ENCODE results near the gene ATXN3L. TPM values are rescaled to one million over a fixed set of nuclear protein-coding genes. Genes with fewer than 3 reads are reported as not detected.

The ATXN3L gene
- total and polyA plus RNA-seq, 4 donors, result not detected

DNA sequence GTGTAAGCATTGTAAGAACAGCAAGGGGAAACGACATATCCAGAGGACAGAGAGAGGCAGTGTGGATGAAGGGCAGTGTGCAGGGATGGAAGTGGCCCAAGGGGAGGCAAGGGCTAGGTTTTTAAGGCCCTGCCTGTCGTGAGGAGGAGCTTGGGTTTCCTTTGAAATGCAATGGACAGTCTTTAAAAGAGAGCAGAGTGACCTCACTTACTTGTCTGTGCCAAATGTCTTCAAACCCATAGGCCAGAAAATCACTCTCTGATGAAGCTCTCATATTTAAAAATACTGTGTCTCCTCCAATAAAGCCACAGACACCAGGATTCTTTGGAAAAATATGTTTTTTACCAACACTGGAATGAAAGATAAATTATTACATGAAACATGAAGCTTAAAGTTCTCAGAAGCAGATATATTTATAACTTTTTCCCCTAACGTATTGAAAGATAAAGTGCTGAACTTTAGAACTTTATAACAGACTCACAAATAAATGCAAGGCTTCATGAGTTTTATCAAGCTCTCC is 19.2 kb upstream of the ATXN3L start (continued):
- no peak for TF ChIP-seq NR2F2 (IDR thresholded peaks at IDR 0.05)
- TF ChIP-seq, protein P1, sequence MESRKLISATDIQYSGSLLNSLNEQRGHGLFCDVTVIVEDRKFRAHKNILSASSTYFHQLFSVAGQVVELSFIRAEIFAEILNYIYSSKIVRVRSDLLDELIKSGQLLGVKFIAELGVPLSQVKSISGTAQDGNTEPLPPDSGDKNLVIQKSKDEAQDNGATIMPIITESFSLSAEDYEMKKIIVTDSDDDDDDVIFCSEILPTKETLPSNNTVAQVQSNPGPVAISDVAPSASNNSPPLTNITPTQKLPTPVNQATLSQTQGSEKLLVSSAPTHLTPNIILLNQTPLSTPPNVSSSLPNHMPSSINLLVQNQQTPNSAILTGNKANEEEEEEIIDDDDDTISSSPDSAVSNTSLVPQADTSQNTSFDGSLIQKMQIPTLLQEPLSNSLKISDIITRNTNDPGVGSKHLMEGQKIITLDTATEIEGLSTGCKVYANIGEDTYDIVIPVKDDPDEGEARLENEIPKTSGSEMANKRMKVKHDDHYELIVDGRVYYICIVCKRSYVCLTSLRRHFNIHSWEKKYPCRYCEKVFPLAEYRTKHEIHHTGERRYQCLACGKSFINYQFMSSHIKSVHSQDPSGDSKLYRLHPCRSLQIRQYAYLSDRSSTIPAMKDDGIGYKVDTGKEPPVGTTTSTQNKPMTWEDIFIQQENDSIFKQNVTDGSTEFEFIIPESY (IDR thresholded peaks at IDR 0.05), result no peak
- TF ChIP-seq, protein P2, sequence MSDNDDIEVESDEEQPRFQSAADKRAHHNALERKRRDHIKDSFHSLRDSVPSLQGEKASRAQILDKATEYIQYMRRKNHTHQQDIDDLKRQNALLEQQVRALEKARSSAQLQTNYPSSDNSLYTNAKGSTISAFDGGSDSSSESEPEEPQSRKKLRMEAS (IDR thresholded peaks at IDR 0.05), result no peak
- no peak for TF ChIP-seq EGR1 (IDR thresholded peaks at IDR 0.05; ENCODE audit: low read depth in 2 of 2)
- no peak for TF ChIP-seq JUND (IDR thresholded peaks at IDR 0.05)
- TF ChIP-seq RXRA (IDR thresholded peaks at IDR 0.05), result no peak
- no peak for TF ChIP-seq TAF1 (conservative IDR thresholded peaks at IDR 0.05)

- Histone ChIP-seq H3K9ac (ENCODE audit: low read depth in 1 of 2, low read length in 2 of 2) (no peak overlapping the region), H3K36me3 (ENCODE audit: control insufficient read depth in 4 of 4, insufficient read depth in 3 of 4, low read depth in 1 of 4, low read length in 3 of 4) (no peaks in the 10 kb centered on the region), H3K27ac (ENCODE audit: low read depth in 1 of 2, low read length in 2 of 2) (no peak overlapping the region), H3K4me3 (ENCODE audit: low read depth in 1 of 3, low read length in 3 of 3) (no peak overlapping the region), H3K9me3 (ENCODE audit: control insufficient read depth in 4 of 4, low read length in 3 of 4) (no peaks in the 10 kb centered on the region), H3K27me3 (ENCODE audit: control insufficient read depth in 4 of 4, insufficient read depth in 4 of 4, low read length in 3 of 4) (no peaks in the 10 kb centered on the region), H3K4me1 (ENCODE audit: control insufficient read depth in 4 of 4, insufficient read depth in 4 of 4, low read length in 3 of 4) (no peaks in the 10 kb centered on the region)
- 88% methylated on average over 6 of the region's 6 CpGs for WGBS
- no peak for DNase-seq (ENCODE audit: low spot score)
- TF ChIP-seq, protein P1 (IDR thresholded peaks at IDR 0.05), result no peak
- TF ChIP-seq, protein P3, sequence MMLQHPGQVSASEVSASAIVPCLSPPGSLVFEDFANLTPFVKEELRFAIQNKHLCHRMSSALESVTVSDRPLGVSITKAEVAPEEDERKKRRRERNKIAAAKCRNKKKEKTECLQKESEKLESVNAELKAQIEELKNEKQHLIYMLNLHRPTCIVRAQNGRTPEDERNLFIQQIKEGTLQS (IDR thresholded peaks at IDR 0.05), result no peak
- TF ChIP-seq EGR1 (IDR thresholded peaks at IDR 0.05; ENCODE audit: low read depth in 2 of 2) (no peak), YY1 (IDR thresholded peaks at IDR 0.05) (no peak), FOXA1 (IDR thresholded peaks at IDR 0.05) (no peak), RXRA (IDR thresholded peaks at IDR 0.05) (no peak), SP1 (IDR thresholded peaks at IDR 0.05) (no peak), FOXA2 (IDR thresholded peaks at IDR 0.05) (no peak), CTCF (IDR thresholded peaks at IDR 0.05; ENCODE audit: low read depth, low read length, missing input control) (no peak), RAD21 (IDR thresholded peaks at IDR 0.05) (no peak), GABPA (IDR thresholded peaks at IDR 0.05 in 1 of 2, conservative IDR thresholded peaks at IDR 0.05 in 1 of 2) (no peak), HNF4A (conservative IDR thresholded peaks at IDR 0.05) (no peak), TAF1 (conservative IDR thresholded peaks at IDR 0.05) (no peak), REST (IDR thresholded peaks at IDR 0.05) (no peak), JUND (IDR thresholded peaks at IDR 0.05) (no peak), HNF4G (IDR thresholded peaks at IDR 0.05) (no peak), NR2F2 (IDR thresholded peaks at IDR 0.05) (no peak)
- TF ChIP-seq, protein P2 (IDR thresholded peaks at IDR 0.05), result no peak
Observed at GRCh38 chrX:13334491-13334890, 14.6 kb upstream of the ATXN3L start.

Measured in liver (tissue), 9 donors.